ENCODE results near the gene HDDC3. TPM values are rescaled to one million over a fixed set of nuclear protein-coding genes. Genes with fewer than 3 reads are reported as not detected.

Gene HDDC3
- total and polyA plus RNA-seq, 2 donors (not counting 3 experiments of a cell fraction or from before 2014, with no cell fraction given), result 16.0 to 20.2 TPM

DNA sequence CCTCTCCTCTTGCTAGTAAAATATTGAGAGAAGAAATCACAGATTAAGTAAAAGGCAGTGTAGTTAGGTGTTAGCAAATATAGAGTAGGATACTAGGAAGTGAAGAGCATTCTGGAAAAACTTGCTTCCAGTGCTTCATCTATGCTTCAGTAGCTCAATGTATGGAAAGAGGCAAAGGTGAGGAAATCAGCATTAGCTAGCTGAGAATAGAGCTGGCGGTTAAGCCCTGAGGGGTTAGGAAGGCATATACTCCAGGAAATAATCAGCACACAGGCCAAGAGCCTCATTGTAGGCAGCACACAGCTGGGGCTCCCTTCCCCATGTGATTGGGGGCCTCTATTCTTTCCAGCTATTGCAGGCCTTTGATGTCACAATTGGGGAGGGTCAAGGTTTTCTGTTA is 36.1 kb upstream of the HDDC3 start:
- Histone ChIP-seq H3K4me3 (replicated peaks in 1 of 3; ENCODE audit: insufficient read depth in 1 of 3, low read depth in 1 of 3, low read length in 3 of 3) (no peak overlapping the region), H3K27me3 (ENCODE audit: control insufficient read depth in 2 of 2, insufficient read depth in 2 of 2, low read length in 2 of 2) (no peaks in the 10 kb centered on the region), H3K4me1 (ENCODE audit: control insufficient read depth, extremely low read depth, insufficient read depth, low read length) (no peaks in the 10 kb centered on the region), H3K9me1 (replicated peaks; ENCODE audit: control insufficient read depth, extremely low read depth, insufficient read depth, low read length) (no peaks in the 10 kb centered on the region), H3K36me3 (ENCODE audit: control insufficient read depth in 2 of 2, extremely low read depth in 1 of 2, insufficient read depth in 2 of 2, low read length in 2 of 2) (peaks cover 6 to 34% of the 10 kb centered on the region in 2 experiments), H2AFZ (ENCODE audit: low read depth, low read length) (no peak overlapping the region), H3K4me2 (ENCODE audit: insufficient read depth, low read length) (no peak overlapping the region), H3K9ac (replicated peaks; ENCODE audit: extremely low read depth, insufficient read depth, low read length) (no peak overlapping the region), H4K20me1 (replicated peaks; ENCODE audit: control insufficient read depth, extremely low read depth, insufficient read depth, low read length) (no peaks in the 10 kb centered on the region), H3K79me2 (ENCODE audit: control insufficient read depth, insufficient read depth, low read length) (no peaks in the 10 kb centered on the region), H3K27ac (ENCODE audit: insufficient read depth, low read depth, low read length) (no peak overlapping the region), H3K9me3 (replicated peaks; ENCODE audit: control insufficient read depth, insufficient read depth, low read length) (no peaks in the 10 kb centered on the region)
- ChIA-PET POLR2A (no interaction called here), CTCF (interaction anchor here (3.5 kb wide), 1 partner anchor 11 kb away, joined by 29 read pairs; no protein-coding TSS in a partner anchor)
- no TSS peak for BruUV-seq (replicated peaks)
- FAIRE-seq (no peak), DNase-seq (ENCODE audit: low read depth, low spot score) (no peak)
- TF ChIP-seq, protein P1, sequence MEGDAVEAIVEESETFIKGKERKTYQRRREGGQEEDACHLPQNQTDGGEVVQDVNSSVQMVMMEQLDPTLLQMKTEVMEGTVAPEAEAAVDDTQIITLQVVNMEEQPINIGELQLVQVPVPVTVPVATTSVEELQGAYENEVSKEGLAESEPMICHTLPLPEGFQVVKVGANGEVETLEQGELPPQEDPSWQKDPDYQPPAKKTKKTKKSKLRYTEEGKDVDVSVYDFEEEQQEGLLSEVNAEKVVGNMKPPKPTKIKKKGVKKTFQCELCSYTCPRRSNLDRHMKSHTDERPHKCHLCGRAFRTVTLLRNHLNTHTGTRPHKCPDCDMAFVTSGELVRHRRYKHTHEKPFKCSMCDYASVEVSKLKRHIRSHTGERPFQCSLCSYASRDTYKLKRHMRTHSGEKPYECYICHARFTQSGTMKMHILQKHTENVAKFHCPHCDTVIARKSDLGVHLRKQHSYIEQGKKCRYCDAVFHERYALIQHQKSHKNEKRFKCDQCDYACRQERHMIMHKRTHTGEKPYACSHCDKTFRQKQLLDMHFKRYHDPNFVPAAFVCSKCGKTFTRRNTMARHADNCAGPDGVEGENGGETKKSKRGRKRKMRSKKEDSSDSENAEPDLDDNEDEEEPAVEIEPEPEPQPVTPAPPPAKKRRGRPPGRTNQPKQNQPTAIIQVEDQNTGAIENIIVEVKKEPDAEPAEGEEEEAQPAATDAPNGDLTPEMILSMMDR (IDR thresholded peaks at IDR 0.05; ENCODE audit: extremely low read depth in 1 of 2, insufficient read depth in 1 of 2, low read depth in 1 of 2, low read length in 2 of 2), result no peak
- TF ChIP-seq POLR2AphosphoS5 (IDR thresholded peaks at IDR 0.05; ENCODE audit: insufficient read depth, low read depth, low read length), result no peak
- intact Hi-C loops (cut with micrococcal nuclease), result no loop called here
- dilution Hi-C loops (cut with MboI; ENCODE audit: extremely low pct_ligation_motif_present, low sequenced_read_pairs), result no loop called here

DNA sequence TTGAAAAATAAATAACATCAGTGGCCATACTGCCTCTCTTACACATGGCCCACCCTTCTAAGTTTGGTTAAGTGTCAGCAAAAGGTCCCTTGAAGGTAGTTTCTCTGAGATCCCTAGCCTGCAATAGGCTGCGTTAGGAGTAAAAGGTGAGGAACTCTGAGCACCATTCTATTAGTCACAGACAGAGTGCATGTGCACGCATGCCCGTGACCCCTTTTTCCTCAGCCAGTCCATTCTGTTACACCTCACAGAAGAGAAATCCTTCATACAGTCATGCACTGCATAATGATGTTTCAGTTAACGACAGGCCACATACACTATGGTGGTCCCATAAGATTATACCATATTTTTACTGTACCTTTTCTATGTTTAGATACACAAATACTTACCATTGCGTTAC is 34.9 kb upstream of the HDDC3 start:
- no peak for DNase-seq (ENCODE audit: low read depth, low spot score)
- Histone ChIP-seq H3K4me1 (ENCODE audit: control insufficient read depth, extremely low read depth, insufficient read depth, low read length) (no peaks in the 10 kb centered on the region), H4K20me1 (replicated peaks; ENCODE audit: control insufficient read depth, extremely low read depth, insufficient read depth, low read length) (no peaks in the 10 kb centered on the region), H3K9me1 (replicated peaks; ENCODE audit: control insufficient read depth, extremely low read depth, insufficient read depth, low read length) (no peaks in the 10 kb centered on the region), H3K9ac (replicated peaks; ENCODE audit: extremely low read depth, insufficient read depth, low read length) (no peak overlapping the region), H3K4me3 (replicated peaks in 1 of 3; ENCODE audit: insufficient read depth in 1 of 3, low read depth in 1 of 3, low read length in 3 of 3) (no peak overlapping the region), H3K27ac (ENCODE audit: insufficient read depth, low read depth, low read length) (no peak overlapping the region), H3K4me2 (ENCODE audit: insufficient read depth, low read length) (no peak overlapping the region), H3K9me3 (replicated peaks; ENCODE audit: control insufficient read depth, insufficient read depth, low read length) (no peaks in the 10 kb centered on the region), H3K27me3 (ENCODE audit: control insufficient read depth in 2 of 2, insufficient read depth in 2 of 2, low read length in 2 of 2) (no peaks in the 10 kb centered on the region), H3K79me2 (ENCODE audit: control insufficient read depth, insufficient read depth, low read length) (no peaks in the 10 kb centered on the region), H2AFZ (ENCODE audit: low read depth, low read length) (no peak overlapping the region), H3K36me3 (ENCODE audit: control insufficient read depth in 2 of 2, extremely low read depth in 1 of 2, insufficient read depth in 2 of 2, low read length in 2 of 2) (peaks cover 6 to 34% of the 10 kb centered on the region in 2 experiments)
- intact Hi-C loops (cut with micrococcal nuclease) (no loop called here), dilution Hi-C loops (cut with MboI; ENCODE audit: extremely low pct_ligation_motif_present, low sequenced_read_pairs) (no loop called here)
- POLR2A ChIA-PET, result no interaction called here
- no peak for TF ChIP-seq POLR2A (IDR thresholded peaks at IDR 0.05; ENCODE audit: low read depth, low read length)
- no peak for TF ChIP-seq JUN (IDR thresholded peaks at IDR 0.05; ENCODE audit: borderline replicate concordance, insufficient read depth, insufficient read length, low read depth)
- TF ChIP-seq GATA2 (IDR thresholded peaks at IDR 0.05; ENCODE audit: insufficient read depth, insufficient read length, low read depth, low read length), result no peak
- TF ChIP-seq POLR2AphosphoS5 (IDR thresholded peaks at IDR 0.05; ENCODE audit: insufficient read depth, low read depth, low read length), result no peak
- no peak for TF ChIP-seq MYC (IDR thresholded peaks at IDR 0.05; ENCODE audit: low read depth, low read length)
- BruUV-seq (replicated peaks), result no TSS peak
- CTCF ChIA-PET, result interaction anchor here (3.5 kb wide), 1 partner anchor 10 kb away, joined by 29 read pairs; no protein-coding TSS in a partner anchor
- no peak for FAIRE-seq
